ENCODE data around the gene DLG2.

The DLG2 gene

DNA sequence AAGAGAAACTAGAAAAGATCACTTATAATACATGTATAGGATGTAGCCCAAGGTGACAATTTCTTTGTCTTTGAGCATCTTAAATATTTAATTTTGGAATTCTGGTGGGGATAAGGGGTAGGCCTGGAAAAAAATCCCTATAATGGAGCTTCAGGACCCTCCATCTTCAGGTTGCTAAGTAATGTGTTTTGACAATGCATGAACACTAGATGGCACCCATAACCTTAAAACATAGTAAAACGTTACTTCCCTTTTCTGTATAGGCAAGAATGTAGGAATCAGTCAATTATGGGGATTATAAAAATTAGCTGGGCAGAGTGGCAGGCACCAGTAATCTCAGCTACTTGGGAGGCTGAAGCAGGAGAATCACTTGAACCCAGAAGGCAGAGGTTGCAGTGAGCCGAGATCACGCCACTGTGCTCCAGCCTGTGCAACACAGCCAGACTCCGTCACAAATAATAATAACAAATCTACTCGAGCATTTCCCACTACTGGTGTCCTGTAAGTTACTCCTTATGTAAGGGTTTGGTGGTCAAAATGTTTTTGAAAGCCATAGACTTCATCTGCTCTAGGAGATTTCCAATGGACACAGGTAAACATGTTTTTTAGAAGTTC, 1799.1 kb downstream of the DLG2 start:
- Histone ChIP-seq H3K27ac (no peak overlapping the region), H3K27me3 (no peaks in the 10 kb centered on the region), H3K4me3 (ENCODE audit: low read depth in 1 of 2, low read length in 1 of 2) (no peak overlapping the region), H3K4me1 (ENCODE audit: control insufficient read depth in 1 of 2, insufficient read depth in 1 of 2, low read depth in 1 of 2, low read length in 1 of 2) (no peaks in the 10 kb centered on the region), H3K9me3 (no peaks in the 10 kb centered on the region), H3K36me3 (no peaks in the 10 kb centered on the region)
- TF ChIP-seq, protein P1, sequence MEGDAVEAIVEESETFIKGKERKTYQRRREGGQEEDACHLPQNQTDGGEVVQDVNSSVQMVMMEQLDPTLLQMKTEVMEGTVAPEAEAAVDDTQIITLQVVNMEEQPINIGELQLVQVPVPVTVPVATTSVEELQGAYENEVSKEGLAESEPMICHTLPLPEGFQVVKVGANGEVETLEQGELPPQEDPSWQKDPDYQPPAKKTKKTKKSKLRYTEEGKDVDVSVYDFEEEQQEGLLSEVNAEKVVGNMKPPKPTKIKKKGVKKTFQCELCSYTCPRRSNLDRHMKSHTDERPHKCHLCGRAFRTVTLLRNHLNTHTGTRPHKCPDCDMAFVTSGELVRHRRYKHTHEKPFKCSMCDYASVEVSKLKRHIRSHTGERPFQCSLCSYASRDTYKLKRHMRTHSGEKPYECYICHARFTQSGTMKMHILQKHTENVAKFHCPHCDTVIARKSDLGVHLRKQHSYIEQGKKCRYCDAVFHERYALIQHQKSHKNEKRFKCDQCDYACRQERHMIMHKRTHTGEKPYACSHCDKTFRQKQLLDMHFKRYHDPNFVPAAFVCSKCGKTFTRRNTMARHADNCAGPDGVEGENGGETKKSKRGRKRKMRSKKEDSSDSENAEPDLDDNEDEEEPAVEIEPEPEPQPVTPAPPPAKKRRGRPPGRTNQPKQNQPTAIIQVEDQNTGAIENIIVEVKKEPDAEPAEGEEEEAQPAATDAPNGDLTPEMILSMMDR (IDR thresholded peaks at IDR 0.05) = no peak

DNA sequence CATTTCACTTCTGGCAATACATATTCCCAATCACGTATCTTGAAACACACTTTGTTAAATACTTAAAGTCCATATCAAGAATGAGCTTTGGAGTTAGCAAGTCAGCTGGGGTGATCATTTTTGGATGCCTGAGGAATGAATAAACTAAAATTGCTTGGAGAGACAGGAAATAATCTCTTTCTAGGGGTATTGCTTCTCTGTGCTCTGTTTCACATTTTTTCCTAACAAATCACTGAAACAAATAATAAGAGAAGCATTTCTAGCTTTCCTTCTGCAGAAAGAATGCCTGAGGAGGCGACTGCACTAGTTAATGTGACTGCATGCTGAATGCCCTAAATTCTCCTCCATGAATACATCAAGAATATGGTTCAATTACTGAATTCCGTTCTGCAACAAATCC, 1799.6 kb downstream of the DLG2 start:
- Histone ChIP-seq H3K4me1 (ENCODE audit: control insufficient read depth in 1 of 2, insufficient read depth in 1 of 2, low read depth in 1 of 2, low read length in 1 of 2) (no peaks in the 10 kb centered on the region), H3K9me3 (no peaks in the 10 kb centered on the region), H3K27me3 (no peaks in the 10 kb centered on the region), H3K4me3 (ENCODE audit: low read depth in 1 of 2, low read length in 1 of 2) (no peak overlapping the region), H3K36me3 (no peaks in the 10 kb centered on the region), H3K27ac (no peak overlapping the region)
- TF ChIP-seq, protein P1 (IDR thresholded peaks at IDR 0.05) = no peak

DNA sequence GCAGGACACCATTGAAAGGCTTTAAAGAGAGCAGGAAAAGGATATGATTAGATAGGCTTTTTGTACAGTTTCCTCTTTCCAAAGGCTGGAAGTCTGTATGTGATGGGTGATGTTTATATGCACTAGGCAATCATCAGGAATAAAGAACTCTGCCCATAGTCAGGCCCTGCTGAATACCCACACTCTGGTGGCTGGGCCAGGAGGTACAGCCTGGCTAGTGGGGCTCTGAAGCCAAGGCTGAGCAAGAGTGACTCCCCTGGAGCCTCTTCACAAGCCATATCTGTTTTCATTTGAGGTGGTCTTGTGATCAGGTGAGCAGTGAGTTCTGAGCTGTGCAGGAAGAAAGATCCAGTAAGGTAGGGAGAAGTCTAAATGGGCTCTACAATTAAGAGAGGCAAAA, 1801.1 kb downstream of the DLG2 start:
- Histone ChIP-seq H3K4me3 (ENCODE audit: low read depth in 1 of 2, low read length in 1 of 2) (no peak overlapping the region), H3K27ac (no peak overlapping the region), H3K36me3 (no peaks in the 10 kb centered on the region), H3K27me3 (no peaks in the 10 kb centered on the region), H3K4me1 (ENCODE audit: control insufficient read depth in 1 of 2, insufficient read depth in 1 of 2, low read depth in 1 of 2, low read length in 1 of 2) (no peaks in the 10 kb centered on the region), H3K9me3 (no peaks in the 10 kb centered on the region)
- TF ChIP-seq, protein P1 (IDR thresholded peaks at IDR 0.05) = no peak

DNA sequence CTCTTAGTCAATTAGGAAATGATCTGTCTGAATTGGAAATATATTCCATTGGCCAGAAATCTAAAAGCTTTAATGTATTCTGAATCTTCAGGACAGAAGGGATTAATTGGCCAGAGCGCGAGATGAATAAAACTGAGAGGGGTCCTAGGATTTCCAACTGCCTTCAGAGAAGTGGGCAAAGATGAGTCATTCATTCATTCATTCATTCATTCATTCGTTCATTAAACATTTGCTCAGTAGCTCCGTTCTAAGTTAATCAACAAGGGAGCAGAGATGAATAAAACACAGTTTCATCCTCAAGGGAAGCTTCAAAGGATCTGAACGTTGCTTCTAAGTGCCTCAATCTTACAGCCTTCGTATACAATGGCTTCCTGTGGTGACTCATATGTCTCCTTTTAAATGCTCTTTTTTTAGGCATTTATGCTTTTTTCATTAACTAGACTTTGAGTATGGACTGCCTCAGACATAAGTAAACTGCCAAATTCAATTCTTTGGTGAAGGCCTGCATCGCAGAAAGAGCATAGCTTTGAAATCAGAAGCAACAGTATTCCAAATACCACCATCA, 1803.6 kb downstream of the DLG2 start:
- Histone ChIP-seq H3K36me3 (no peaks in the 10 kb centered on the region), H3K27me3 (no peaks in the 10 kb centered on the region)

DNA sequence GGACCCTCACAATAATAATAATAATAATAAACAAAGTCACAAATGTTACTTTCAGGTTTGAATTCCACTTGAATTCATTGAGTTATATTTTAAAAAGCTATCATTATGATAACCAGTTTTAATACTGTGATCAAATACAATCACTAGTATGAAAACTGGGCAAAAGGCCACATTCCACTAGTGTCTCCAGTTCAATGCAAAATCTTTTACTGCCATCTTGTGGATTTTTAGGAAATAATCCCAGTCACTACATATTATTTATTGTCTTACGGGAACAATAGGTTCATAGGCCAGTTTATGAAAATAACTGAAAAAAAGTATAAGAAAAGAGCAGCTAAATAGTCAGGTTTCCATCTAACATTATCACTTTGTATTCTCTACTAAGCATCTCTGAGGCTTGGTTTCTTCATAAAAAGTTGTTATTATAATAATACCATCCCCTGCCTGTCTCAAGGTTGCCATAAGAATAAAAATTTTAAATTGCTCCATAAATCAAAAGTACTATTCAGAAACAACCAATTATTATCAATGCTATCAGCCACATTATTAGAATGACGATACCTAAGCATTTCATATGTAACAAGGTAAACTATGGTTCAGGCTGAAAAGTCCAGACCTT, 1807.1 kb downstream of the DLG2 start:
- H3K4me3 ChIP-seq (ENCODE audit: low read depth in 1 of 2, low read length in 1 of 2) = no peak overlapping the region
- H3K27me3 ChIP-seq = no peaks in the 10 kb centered on the region
- H3K36me3 ChIP-seq = no peaks in the 10 kb centered on the region
- no peak overlapping the region for H3K27ac ChIP-seq
- no peaks in the 10 kb centered on the region for H3K4me1 ChIP-seq (ENCODE audit: control insufficient read depth in 1 of 2, insufficient read depth in 1 of 2, low read depth in 1 of 2, low read length in 1 of 2)
- no peaks in the 10 kb centered on the region for H3K9me3 ChIP-seq
- TF ChIP-seq, protein P1 (IDR thresholded peaks at IDR 0.05) = no peak

More for the DNA sequence above, 1803.6 kb downstream of the DLG2 start:
- TF ChIP-seq, protein P1 (IDR thresholded peaks at IDR 0.05) = no peak
- Histone ChIP-seq H3K4me1 (ENCODE audit: control insufficient read depth in 1 of 2, insufficient read depth in 1 of 2, low read depth in 1 of 2, low read length in 1 of 2) (no peaks in the 10 kb centered on the region), H3K4me3 (ENCODE audit: low read depth in 1 of 2, low read length in 1 of 2) (no peak overlapping the region), H3K9me3 (no peaks in the 10 kb centered on the region), H3K27ac (no peak overlapping the region)

Data from neutrophil (primary cell).